ENCODE data around the gene MTX2. TPM values are rescaled to one million over a fixed set of nuclear protein-coding genes. Genes with fewer than 3 reads are reported as not detected.
"Not testable (repeated sequence)": the region's sequence is repeated elsewhere in the genome, so short reads cannot be mapped to it uniquely, and the experiment has no call there.

The MTX2 gene
- total RNA-seq, 1 donor from 2014 or later, result 24.8 TPM

DNA sequence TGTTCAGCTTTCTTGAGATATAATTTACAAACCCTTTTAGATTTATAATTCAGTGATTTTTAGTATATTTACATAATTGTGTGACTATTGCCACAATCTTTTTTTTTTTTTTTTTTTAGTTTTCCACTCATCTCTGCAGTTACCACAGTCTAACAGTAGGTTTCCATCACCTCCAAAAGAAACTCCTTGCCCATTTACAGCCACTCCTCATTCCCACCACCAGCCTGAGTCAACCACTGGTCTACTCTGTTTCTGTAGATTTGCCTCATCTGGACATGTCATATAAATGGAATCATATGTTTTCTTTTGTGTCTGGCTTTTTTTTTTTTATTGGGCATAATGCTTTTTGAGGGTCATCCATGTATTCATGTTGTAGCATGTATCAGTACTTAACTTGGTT lies 16.1 kb downstream of the MTX2 start:
- DNase-seq (ENCODE audit: low spot score), result no peak

DNA sequence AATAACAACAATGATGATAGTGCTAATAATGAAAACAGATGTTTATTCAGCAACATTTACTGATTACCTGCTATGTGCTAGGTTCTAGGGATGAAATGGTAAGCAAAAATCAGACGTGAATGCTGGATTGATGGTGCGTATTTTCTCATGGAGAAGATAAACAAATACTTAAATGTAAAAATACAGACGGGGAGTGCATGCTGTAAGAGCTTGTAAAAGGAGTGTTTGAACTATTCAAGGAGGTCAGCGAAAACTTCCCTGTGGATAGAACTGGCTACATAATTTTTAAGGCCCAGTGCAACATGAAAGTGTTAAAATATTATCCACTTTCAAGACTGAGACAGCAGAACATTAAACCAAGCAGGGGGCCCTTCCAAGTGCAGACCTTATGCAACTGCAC lies 22.1 kb downstream of the MTX2 start:
- DNase-seq (ENCODE audit: low spot score), result no peak

DNA sequence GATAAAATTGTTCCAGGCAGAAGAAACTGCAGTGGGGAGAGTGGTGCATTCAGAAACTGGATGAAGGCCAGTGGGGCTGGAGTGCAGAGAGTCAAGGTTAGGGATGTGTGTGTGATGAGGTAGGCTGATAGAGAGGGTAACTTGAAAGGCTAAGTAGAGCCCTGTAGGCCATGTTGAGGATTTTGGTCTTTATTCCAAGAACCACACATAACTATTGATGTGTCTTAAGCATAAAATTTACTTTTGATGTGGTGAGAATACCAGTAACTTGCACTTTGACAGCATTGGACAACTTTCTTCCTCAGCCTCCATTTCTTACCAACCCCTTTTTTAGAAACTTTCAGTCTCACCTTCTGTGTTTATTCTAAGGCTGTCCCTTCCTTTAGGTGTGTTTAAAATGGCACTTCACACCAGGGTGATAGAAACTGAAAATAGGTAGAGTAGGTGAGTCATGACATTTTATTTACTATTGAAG lies 22.6 kb downstream of the MTX2 start:
- no peak for DNase-seq (ENCODE audit: low spot score)

DNA sequence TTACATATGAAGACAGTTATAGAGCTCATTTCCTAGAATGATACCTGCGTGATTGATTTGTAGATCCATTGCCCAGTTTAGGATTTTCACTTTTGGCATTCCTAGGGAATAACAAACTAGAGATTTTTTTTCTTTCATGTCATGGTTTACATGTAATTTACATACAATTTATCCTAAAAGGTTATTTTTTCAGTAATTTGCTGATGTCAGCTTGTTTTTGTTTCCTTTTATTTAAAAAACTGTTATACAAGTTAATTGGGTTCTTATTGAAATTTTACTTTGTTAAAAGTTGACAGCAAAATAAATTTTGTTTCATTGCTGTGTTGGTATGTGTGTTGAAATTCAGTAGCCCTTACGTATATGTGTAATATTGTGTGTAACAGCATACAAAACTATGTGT lies 23.4 kb downstream of the MTX2 start:
- no peak for DNase-seq (ENCODE audit: low spot score)

DNA sequence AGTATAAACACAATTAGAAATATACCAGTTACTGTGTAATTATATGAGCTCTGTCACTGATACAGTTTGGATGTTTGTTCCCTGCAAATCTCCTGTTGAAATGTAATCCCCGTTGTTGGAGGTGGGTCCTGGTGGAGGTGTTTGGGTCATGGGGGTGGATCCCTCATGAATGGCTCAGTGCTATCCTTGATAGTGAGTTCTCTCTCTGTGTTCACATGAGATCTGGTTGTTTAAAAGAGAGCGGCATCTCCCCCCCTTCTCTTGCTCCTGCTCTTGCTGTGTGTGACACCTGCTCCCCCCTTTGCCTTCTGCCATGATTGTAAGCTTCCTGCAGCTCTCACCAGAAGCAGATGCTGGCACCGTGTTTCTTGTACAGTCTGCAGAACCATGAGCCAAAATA lies 24.1 kb downstream of the MTX2 start:
- no peak for DNase-seq (ENCODE audit: low spot score)

DNA sequence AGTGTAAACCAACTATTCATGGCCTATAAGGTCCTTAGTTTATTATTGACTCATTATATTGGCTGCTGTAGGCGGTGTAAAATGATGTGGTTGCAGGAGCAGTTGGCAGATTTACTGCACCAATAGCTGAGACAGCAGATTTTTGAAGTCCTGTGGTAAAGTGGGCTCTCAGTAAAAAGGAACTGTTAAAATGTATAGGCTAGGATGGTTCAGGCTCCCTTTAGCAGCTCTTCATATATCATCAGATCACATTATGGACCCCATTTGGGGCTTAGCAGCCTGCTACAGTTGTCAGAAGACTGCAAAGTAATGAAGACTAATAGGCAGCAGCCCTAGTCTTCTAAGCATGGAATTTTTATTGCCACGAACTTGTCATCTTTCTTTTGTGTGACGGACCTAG lies 27.8 kb downstream of the MTX2 start:
- no peak for DNase-seq (ENCODE audit: low spot score)

DNA sequence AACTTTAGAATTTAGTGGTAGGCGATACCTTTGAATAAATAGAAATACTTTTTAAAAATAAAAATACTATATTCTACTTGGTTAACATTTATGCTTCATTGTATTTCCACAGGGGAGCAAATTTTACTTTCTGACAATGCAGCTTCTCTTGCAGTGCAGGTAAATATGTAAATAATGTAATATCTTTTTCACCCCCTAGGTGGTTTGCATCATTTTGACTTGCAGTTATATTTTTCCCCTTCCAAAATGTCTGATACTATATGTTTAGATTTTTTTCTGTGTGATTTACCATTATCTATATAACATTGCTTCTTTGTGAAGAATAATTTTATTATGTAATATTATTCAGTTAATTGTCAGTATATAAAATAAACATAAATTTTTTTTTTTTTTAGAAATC lies 28.5 kb downstream of the MTX2 start:
- no peak for DNase-seq (ENCODE audit: low spot score)

DNA sequence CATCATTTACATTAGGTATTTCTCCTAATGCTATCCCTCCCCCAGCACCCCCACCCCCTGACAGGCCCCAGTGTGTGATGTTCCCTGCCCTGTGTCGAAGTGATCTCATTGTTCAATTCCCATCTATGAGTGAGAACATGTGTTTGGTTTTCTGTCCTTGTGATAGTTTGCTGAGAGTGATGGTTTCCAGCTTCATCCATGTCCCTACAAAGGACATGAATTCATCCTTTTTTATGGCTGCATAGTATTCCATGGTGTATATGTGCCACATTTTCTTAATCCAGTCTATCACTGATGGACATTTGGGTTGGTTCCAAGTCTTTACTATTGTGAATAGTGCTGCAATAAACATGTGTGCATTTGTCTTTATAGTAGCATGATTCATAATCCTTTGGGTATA lies 36.8 kb downstream of the MTX2 start:
- DNase-seq (ENCODE audit: low spot score), result not testable (repeated sequence)

DNA sequence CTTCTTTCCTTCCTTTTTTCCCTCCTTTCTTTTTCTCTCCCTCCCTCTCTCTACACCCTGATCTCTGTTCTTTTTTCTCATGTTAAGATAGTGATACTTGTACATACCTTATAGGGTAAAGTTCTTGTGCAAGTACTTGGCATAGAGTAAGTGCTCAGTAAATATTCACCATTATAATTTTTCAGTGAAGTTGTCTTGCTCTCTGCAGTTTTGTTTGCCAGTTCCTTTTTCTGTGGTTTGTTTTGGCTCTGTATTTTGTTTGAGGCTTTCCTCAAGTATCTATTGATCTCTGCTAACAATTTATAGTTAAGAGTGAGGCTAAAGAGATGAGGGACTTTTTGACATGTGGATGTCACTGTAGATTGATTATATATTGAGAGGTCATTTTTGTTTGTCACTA lies 48.0 kb downstream of the MTX2 start:
- DNase-seq (ENCODE audit: low spot score), result no peak

DNA sequence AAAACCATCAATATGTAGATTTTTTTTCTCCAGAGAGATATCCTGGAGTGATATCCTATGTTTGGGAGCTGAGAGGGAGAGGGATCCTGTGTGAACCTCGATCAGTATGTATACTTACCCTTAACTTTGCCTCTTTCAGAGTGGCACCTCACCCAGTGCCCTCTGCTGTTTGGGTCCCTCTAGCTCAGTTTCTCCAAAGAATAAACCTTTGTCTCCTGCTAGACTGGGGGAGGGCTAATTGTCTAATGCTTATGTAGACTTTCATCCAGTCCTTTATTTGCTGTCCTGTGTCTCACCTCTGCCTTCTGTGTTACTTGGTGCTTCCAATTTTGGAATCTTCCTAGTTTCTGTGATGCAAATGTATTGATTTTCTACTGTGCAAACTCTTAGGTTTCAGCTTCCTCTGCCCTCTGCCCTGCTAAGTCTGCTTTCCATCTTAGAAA lies 48.4 kb downstream of the MTX2 start:
- DNase-seq (ENCODE audit: low spot score), result no peak

DNA sequence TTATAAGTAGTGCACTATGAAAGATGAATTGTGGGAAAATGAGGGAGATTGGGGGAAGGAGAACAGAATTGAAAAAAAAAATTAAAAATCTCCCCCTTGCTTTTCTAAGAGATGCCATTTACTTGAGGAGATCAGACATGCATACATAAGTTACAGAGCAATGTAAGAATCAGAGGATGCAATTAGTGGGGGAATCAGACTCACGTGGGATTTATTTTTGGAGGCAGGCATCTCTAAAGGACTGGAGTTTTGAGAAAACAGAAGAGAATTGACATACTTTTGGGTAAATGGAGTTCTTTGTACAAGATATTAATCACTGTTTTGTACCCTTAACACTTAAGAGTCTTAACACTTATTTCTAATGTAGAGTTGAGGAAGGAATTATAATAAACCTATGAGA lies 52.7 kb downstream of the MTX2 start:
- DNase-seq (ENCODE audit: low spot score), result no peak

DNA sequence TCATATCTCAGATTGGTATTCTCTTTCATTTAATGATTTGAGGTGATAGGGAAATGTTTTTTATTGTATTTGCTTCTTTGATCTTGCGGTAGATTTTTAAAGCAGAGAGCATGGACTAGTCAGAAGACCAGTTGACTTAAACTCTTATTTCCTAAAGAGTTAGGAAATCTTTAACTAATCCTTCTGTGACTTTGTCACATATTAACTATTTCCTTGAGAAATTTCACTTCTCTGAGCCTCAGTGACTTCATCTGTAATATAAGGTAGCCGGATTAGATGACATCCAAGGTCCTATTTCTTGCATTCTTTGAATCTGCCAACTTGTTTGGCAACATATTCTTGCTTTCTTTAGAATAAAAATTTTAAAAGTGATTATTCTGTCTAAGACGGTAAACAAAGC lies 55.6 kb downstream of the MTX2 start:
- no peak for DNase-seq (ENCODE audit: low spot score)

DNA sequence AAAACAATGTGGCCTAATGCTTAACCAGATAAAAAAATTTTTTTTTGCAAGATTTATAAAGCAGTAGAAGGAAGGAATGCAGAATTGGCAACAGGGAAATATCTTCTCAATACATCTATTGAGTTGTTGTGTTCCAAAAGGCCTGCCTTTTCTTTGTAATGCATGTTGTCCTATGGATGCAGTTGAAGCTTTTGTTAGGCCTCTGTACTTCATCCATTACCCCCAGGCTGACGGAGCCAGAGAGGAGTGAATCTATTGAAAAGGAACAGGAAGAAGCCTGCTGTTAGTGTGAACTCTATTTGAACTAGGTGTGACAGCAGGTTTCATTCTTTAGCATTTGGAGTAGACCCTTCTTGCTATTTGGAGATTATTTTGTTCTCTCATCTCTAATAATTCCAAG lies 56.5 kb downstream of the MTX2 start:
- peak; percentile 2 for DNase-seq (ENCODE audit: low spot score)

DNA sequence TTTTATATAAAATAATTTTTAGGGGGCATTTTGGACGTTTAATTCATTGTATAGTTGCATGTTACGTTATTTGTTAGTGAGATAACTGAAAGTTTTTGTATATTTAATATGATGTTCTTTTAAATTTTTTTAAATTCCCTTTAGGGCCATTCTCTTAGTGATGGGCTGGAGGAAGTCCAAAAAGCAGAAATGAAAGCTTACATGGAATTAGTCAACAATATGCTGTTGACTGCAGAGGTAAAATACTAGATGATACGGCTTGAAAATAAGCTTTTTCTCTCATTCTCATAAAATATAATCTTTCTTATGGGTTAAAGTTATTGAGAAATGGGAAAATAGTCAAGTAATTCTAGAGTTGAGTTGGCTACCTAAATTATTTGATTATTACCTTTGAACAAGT lies 58.9 kb downstream of the MTX2 start:
- DNase-seq (ENCODE audit: low spot score), result no peak

DNA sequence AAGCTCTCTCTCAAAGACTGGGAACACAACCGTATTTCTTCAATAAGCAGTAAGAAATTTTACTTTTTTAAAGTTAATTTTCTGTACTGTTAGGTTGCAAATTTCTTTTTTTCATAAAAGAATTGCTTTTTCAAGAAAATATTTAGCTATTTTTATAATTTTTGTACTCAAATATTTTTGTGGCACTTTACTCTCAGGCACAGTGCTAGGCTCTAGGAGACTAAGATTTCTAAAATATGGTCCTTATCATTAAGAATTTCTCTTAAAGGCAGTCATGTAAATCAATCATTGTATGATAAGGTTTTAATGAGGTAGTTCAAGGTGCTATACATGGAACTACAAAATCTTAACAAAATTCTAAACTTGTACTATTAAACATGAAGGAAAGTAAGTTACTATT lies 61.4 kb downstream of the MTX2 start:
- DNase-seq (ENCODE audit: low spot score), result no peak

DNA sequence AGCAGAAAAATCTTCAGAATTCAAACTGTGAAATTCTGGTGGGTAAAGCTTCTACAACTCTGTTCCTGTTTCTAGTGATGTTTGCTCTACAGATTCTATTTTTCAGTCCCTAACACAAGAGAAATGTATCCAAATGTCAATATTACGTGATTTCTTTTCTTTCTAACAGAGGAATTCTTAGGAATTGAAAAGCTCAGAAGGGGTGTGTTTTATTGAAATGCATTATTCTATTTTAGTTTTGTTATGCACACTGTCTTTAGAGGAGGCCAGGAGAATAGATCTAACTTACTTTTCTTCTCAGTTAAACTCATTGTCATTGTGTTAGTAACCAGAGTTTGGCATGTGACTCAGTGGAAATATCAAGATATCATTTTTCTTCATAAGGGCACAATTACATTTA lies 62.4 kb downstream of the MTX2 start:
- no peak for DNase-seq (ENCODE audit: low spot score)

DNA sequence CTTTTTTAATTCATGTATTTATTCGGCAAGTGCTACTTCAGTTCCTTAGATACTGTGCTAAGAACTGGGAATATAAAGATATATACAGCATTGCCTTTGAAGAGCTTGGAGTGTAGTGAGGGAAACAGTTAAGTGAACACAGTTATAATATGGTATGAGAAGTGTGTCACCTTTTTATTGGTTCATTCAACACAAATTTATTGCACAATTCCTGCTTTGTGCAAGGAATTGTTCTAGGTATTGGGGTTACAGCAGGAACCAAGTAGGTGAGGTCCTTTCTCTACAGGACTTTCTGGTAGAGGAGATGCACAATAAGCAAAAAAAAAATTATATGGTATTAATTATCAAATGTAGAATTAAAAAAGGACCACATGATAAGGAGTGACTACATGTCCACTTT lies 65.5 kb downstream of the MTX2 start:
- DNase-seq (ENCODE audit: low spot score), result no peak

DNA sequence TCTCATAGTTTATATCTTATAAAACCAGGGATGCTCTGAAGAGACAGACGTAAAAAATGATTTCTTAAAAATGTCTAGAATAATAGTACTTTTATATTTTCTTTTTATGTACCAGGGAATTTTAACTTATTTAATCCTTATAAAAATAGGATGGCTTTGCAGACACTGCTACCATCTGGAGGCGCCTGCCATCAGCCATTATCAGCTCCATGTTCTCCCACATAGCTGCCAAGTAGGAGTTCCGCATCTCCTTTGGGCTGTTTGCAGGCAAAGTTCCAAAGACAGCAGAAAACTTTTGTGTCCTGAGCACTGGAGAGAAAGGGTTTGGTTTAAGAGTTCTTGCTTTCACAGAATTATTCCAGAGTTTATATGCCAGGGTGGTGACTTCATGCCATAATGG lies 69.2 kb downstream of the MTX2 start:
- no peak for DNase-seq (ENCODE audit: low spot score)

DNA sequence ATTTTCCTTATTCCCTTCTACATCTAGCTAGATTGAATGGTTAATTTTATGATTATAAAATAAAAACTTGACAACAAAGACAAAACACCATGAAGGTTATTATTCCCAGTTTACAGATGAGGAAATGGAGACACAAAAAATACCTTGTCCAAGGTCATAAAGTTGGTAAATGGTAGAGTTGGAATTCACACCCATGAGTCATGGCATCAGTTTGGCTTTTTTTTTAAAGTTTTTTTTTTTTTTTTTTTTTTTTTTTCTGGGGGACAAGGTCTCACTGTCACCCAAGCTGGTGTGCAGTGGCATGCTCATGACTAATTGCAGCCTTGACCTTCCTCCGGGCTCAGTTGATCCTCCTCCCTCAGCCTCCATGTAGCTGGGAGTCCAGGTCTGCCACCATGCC lies 70.0 kb downstream of the MTX2 start:
- no peak for DNase-seq (ENCODE audit: low spot score)

DNA sequence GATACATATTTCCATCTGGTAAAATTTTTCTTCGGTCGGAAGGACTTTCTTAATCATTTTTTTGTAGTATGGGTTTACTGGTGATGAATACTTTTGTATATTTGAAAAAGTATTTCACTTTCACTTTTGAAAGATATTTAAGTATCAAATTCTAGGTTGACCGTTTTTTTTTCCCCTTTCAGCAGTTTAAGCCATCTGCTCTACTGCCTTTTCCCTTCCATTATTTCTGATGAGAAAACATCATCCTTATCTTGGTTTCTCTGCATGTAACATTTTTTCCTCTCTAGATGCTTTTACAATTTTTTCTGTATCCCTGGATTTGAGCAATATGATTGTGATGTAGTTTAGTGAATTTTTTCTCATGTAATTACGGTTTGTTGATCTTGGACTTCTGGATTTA lies 87.0 kb downstream of the MTX2 start:
- DNase-seq (ENCODE audit: low spot score), result peak; percentile 7

DNA sequence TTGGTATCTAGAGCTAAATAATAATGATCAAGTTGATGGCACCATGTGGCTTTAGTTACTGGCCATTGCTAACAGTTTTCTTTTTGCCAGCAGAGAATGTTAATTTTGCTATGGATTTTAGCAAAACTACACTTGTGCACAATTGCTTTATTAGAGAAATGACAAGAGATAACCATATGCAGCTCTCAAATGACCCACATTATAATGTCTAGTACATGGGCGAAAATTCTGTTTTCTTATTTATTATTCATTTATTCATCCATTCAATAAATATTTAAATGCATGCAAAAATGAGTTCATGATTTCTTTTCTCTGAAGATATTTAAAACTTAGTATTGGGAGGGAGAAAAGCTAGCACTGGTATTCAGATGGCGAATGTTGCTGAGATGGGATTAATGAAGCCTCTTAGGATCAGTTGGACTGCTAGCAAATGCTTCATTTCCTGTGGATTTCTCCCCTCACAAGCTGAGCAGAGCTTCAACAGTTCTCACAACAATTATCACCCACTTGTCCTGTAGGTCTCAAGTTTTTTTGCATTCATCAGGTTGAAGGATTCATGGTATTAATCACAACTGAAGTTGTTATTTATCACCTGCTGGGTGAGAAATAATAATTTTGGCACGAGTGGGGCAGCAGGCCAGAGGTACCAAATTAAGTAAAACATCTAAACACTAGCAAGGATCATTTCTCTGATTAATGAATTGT lies 95.2 kb downstream of the MTX2 start:
- no peak for DNase-seq (ENCODE audit: low spot score)

DNA sequence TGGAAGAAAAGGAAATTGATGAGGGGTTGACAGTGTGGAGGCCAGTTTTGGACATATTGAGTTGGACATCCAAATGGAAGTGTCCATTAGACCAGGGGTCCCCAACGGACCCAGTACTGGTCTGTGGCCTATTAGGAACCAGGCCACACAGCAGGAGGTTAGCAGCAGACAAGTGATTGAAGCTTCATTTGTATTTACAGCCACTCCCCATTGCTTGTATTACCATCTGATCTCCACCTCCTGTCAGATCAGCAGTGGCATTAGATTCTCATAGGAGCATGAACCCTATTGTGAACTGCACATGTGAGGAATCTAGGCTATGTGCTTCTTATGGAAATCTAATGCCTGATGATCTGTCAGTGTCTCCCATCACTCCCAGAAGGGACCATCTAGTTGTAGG lies 99.1 kb downstream of the MTX2 start:
- no peak for DNase-seq (ENCODE audit: low spot score)

DNA sequence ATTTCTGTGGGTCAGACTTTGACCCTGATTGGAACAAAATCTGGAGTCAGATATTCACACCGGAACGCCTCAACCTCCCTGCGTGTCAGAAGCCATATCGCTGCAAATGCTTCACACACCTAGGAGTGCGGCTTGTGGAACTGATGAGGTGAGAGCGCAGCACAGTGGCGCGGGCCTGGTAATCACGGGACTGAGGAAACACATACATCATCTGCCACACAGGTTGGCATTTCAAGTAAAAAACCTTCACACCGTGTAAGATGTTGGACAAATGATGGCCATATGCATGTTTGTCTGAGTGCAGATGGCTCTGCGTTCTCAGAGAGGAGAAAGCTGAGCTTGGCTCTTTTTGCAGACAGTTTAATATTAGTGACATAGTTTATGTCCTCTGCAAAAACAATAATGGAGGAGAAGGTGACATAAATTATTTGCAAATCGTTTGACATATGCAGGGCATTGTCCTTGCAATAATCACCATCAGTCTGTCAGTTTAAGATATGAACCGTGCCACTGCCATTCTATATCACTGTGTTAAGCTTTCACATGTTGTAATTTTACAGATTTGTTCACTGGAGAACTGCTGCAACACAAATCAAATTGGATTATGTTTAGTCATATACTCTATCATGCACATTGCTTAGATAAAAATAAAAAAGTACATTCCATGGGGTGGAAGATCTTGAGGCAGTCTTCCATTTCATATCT lies 101.4 kb downstream of the MTX2 start:
- peak; percentile 55 for DNase-seq (ENCODE audit: low spot score)

All from umbilical cord (tissue), 2 donors.